Cardiac septum (tissue), 1 donor: Measurements from ENCODE around the gene SBDS. TPM values are rescaled to one million over a fixed set of nuclear protein-coding genes. Genes with fewer than 3 reads are reported as not detected.

Source experiments
- DNase-seq: peaks from one replicate; pipeline ENCODE4 v3.0.0-alpha.2; 2020; ENCODE audit warnings: low spot score
- intact Hi-C: fragments of 100-400 bp; cut with DNase I; formaldehyde crosslinking; loops from one replicate; pipeline ENCODE4 v1.14.0; 2022
- total RNA-seq: library from RNA; stranded (reverse); fragmentation: NEBNext Ultra II Directional; extraction: Animal tissue kit (Norgen Biotek cat#: 25700); gene quantifications from one replicate; pipeline ENCODE4 v1.2.1, GENCODE V29; 2021
- donor health status: DM: no; HTN: no; CAD: no.

SBDS gene
- total RNA-seq, 1 donor from 2014 or later: 242 TPM

- DNase-seq: no peak
- intact Hi-C loops: no loop called here
These were observed 42.9 kb downstream of the SBDS start for GRCh38 chr7:66952343-66953043.

GRCh38 chr7:66950763-66951162, 44.6 kb downstream of the SBDS start:
- intact Hi-C loops: no loop called here
- DNase-seq: no peak

DNA sequence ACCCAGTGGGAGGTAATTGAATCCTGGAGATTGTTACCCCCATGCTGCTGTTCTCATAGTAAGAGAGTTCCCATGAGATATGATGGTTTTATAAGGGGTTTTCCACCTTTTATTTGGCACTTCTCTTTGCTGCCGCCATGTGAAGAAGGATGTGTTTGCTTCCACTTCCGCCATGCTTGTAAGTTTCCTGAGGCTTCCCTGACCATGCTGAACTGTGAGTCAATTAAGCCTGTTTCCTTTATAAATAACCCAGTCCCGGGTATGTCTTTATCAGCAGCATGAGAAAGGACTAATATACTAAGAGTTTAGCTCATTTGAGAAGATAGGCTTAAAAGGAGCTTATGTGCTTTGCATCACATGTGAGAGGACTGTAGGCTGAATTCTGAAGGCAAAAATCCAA, 45.1 kb downstream of the SBDS start:
- intact Hi-C loops: no loop called here
- no peak for DNase-seq

DNA sequence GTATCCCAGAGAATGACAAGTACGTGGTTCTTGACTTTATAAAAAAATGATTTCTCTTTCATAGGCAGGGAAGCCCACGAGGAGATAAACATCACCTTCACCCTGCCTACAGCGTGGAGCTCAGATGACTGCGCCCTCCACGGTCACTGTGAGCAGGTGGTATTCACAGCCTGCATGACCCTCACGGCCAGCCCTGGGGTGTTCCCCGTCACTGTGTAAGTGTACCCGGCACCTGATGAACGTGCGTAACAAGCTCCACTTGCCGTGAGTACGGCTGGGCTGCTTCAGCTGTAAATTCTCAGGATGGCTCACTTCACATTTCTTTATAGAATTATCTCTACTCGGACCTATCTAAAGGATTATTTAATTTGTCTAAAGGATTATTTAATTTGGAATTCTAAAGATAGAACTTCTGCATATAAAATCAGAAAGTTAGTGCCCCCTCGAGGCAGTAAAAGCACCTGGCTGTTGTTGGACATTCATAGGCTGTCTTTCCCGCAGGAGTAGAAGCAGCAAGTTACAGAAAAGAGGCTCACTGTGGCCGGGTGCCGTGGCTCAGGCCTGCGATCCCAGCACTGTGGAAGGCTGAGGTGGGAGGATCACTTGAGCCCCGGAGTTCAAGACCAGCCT, 46.8 kb downstream of the SBDS start:
- no peak for DNase-seq
- intact Hi-C loops: no loop called here

GRCh38 chr7:66946545-66946944, 48.8 kb downstream of the SBDS start:
- no peak for DNase-seq
- intact Hi-C loops: no loop called here

DNA sequence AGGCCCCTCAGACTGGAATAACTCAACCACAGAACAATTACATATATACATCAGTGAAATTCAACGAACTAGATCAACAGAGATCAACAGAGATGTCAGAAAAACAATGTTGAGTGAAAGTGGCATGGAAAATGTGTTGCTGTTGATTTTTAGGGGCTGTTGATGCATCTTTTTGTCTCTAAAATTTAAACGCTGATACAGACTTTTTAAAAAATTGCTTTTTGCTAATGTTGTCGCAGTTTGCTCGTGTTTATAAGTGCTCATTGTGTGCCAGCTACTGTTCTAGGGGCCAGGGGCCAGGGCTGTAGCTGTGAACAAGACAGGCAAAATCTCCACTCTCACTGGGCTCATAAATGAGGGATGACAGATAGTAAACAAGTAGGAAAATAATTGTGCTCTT, 56.1 kb downstream of the SBDS start:
- intact Hi-C loops: no loop called here
- DNase-seq: no peak

- intact Hi-C loops: no loop called here
- no peak for DNase-seq
These were observed 57.4 kb downstream of the SBDS start for GRCh38 chr7:66937940-66938339.

Other genes with a start within 250 kb of the SBDS start
- gene TMEM248, start 74.4 kb downstream of the SBDS start, total RNA-seq: 50.2 TPM
- gene TYW1, start 1.2 kb upstream of the SBDS start, total RNA-seq: 11.2 TPM